ENCODE measurements around the gene SLC22A5.

Gene SLC22A5

DNA sequence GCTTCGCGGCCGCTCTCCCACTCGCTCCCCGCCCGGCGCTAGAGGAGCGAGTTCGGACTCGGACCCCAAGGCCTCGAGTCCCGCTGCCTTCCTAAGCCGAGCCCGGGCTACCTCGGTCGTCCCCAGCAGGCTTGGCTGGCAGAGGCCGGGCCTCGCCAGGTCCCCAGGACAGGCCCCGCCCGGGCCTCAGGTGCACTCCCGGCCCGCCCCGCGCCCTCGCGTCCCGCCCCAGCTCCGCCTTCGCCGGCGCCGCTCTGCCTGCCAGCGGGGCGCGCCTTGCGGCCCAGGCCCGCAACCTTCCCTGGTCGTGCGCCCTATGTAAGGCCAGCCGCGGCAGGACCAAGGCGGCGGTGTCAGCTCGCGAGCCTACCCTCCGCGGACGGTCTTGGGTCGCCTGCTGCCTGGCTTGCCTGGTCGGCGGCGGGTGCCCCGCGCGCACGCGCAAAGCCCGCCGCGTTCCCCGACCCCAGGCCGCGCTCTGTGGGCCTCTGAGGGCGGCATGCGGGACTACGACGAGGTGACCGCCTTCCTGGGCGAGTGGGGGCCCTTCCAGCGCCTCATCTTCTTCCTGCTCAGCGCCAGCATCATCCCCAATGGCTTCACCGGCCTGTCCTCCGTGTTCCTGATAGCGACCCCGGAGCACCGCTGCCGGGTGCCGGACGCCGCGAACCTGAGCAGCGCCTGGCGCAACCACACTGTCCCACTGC is at the start of gene SLC22A5:
SLC22A5 (plus strand) TSS at position 237 of the 707 bp plus-strand sequence; CDS start at position 500, 263 bp downstream.
- Mint-ChIP-seq H3K27me3 (no peaks in the 10 kb centered on the region), H3K27ac (peak within 1 kb of the TSS; percentile 67), H3K4me3 (peak within 1 kb of the TSS; percentile 85), H3K4me1 (peaks cover 15% of the 10 kb centered on the region), H3K36me3 (peaks cover under 1% of the 10 kb centered on the region), H3K9me3 (no peaks in the 10 kb centered on the region)
- ATAC-seq (ENCODE audit: low read depth) (peak; percentile 92), DNase-seq (ENCODE audit: low spot score in 2 of 2) (peak; percentile 66 to 78)

DNA sequence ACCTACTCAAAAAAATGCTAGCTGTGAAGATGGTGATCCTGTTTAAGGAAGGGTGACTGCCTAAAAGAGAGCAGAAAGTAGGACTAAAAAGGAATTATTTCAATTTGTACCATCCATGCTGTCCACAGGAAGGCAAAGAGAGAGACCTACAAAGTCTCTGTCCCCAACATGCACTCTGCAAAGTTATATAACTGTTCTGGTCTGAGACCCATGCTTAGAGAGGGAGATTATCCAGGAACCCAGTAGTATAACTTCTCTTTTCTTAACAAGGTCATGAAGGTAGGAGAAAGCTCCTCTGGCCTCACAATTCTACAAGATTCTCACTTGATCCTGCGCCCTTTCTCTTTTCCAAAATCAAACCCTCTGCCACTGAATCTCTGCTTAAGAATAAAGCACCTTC is 49.5 kb upstream of the SLC22A5 start:
- Mint-ChIP-seq H3K27ac (no peak overlapping the region), H3K4me3 (no peak overlapping the region), H3K4me1 (peaks cover 3% of the 10 kb centered on the region), H3K36me3 (peaks cover 13% of the 10 kb centered on the region), H3K27me3 (no peaks in the 10 kb centered on the region), H3K9me3 (no peaks in the 10 kb centered on the region)
- no peak for DNase-seq (ENCODE audit: low spot score in 2 of 2)
- no peak for ATAC-seq (ENCODE audit: low read depth)

DNA sequence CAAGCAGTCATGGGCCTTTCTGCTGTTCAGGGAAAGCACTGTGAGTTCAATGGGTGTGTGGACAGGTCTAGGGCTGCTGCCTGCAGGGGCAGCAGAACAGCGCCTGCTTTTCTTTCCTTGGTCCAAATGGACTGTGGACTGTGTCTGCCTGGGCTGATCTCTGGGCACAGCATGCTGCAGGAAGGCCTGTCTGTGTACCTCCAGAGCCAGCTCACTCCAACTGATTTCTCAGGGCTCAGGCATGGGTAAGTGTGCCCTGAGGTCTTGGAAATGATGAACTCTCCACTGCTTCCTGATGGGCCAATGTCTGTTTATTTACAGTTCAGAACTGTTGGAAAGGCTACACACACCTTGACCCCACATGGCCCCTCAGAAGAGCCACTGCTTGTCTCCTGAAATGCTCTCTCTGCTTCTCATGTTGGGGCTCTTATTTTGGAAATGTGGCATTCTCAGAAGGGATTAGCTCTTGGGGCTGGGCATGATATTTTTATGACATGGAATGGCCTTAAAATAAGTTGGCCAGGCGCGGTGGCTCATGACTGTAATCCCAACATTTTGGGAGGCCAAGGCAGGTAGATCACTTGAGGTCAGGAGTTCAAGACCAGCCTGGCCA is 48.3 kb upstream of the SLC22A5 start:
- Mint-ChIP-seq H3K4me1 (peaks cover 3% of the 10 kb centered on the region), H3K4me3 (no peak overlapping the region), H3K36me3 (peaks cover 13% of the 10 kb centered on the region), H3K9me3 (no peaks in the 10 kb centered on the region), H3K27ac (no peak overlapping the region), H3K27me3 (no peaks in the 10 kb centered on the region)
- ATAC-seq (ENCODE audit: low read depth) = no peak
- no peak for DNase-seq (ENCODE audit: low spot score in 2 of 2)

DNA sequence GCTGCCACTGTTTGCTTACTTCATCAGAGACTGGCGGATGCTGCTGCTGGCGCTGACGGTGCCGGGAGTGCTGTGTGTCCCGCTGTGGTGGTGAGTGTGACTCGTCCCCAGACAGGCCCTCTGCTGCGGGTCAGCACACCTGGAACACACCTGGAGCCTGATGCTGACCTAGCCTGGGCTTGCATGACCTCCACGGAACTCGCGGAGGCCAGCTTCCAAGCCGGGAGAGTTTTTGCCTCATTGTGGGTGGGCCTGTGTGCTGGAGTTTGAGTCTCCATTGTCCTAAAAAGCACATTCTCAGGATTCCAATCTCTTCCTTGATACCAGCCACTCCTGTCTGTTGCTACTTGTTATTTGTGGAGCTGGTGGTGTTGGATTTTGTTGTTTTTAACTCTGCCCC is 47.2 kb upstream of the SLC22A5 start:
- Mint-ChIP-seq H3K27ac (no peak overlapping the region), H3K36me3 (peaks cover 9% of the 10 kb centered on the region), H3K4me3 (no peak overlapping the region), H3K9me3 (no peaks in the 10 kb centered on the region), H3K27me3 (no peaks in the 10 kb centered on the region), H3K4me1 (peaks cover under 1% of the 10 kb centered on the region)
- no peak for ATAC-seq (ENCODE audit: low read depth)
- no peak for DNase-seq (ENCODE audit: low spot score in 2 of 2)

DNA sequence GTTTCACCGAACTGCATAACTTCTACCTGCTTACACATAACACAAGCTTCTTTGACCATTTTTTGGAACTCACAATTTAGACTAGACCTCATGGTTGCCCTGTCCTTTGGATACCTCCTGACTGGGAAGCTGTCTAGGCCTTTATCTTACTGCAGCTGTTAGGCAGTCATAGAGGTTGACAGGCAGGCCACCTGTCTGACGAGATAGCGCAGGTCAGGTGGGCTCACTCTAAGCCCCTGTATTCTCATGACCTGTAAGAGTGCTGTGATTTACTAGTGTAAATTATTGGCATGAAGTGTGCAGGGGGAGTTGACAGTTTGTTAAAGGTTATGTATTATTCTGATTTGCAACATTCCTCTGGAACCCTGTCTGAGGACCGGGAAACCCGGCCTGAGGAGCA is 46.3 kb upstream of the SLC22A5 start:
- Mint-ChIP-seq H3K9me3 (no peaks in the 10 kb centered on the region), H3K27me3 (no peaks in the 10 kb centered on the region), H3K4me1 (no peaks in the 10 kb centered on the region), H3K36me3 (peaks cover 10% of the 10 kb centered on the region), H3K27ac (no peak overlapping the region), H3K4me3 (no peak overlapping the region)
- ATAC-seq (ENCODE audit: low read depth) = no peak
- DNase-seq (ENCODE audit: low spot score in 2 of 2) = no peak

- H3K9me3 Mint-ChIP-seq = no peaks in the 10 kb centered on the region
- ATAC-seq (ENCODE audit: low read depth) (no peak), DNase-seq (ENCODE audit: low spot score in 2 of 2) (no peak)
- H3K27ac Mint-ChIP-seq = no peak overlapping the region
- no peaks in the 10 kb centered on the region for H3K4me1 Mint-ChIP-seq
- H3K4me3 Mint-ChIP-seq = no peak overlapping the region
- H3K27me3 Mint-ChIP-seq = no peaks in the 10 kb centered on the region
- peaks cover 10% of the 10 kb centered on the region for H3K36me3 Mint-ChIP-seq
Observed at GRCh38 chr5:132325691-132326090, 43.8 kb upstream of the SLC22A5 start.

GRCh38 chr5:132327252-132327955 is 42.1 kb upstream of the SLC22A5 start:
- ATAC-seq (ENCODE audit: low read depth) (no peak), DNase-seq (ENCODE audit: low spot score in 2 of 2) (no peak)
- Mint-ChIP-seq H3K4me1 (no peaks in the 10 kb centered on the region), H3K27ac (no peak overlapping the region), H3K4me3 (no peak overlapping the region), H3K9me3 (no peaks in the 10 kb centered on the region), H3K36me3 (peaks cover 13% of the 10 kb centered on the region), H3K27me3 (no peaks in the 10 kb centered on the region)

- DNase-seq (ENCODE audit: low spot score in 2 of 2) (no peak), ATAC-seq (ENCODE audit: low read depth) (peak; percentile 94)
- no peaks in the 10 kb centered on the region for H3K9me3 Mint-ChIP-seq
- H3K27me3 Mint-ChIP-seq = no peaks in the 10 kb centered on the region
- no peak overlapping the region for H3K4me3 Mint-ChIP-seq
- H3K27ac Mint-ChIP-seq = peak overlapping the region; percentile 84
- peaks cover 6% of the 10 kb centered on the region for H3K4me1 Mint-ChIP-seq
- peaks cover 17% of the 10 kb centered on the region for H3K36me3 Mint-ChIP-seq
Observed at GRCh38 chr5:132334812-132335211, 34.7 kb upstream of the SLC22A5 start.

- Mint-ChIP-seq H3K4me1 (peaks cover 6% of the 10 kb centered on the region), H3K27ac (peak overlapping the region; percentile 84), H3K9me3 (no peaks in the 10 kb centered on the region), H3K4me3 (no peak overlapping the region), H3K36me3 (peaks cover 21% of the 10 kb centered on the region), H3K27me3 (no peaks in the 10 kb centered on the region)
- DNase-seq (ENCODE audit: low spot score in 2 of 2) (no peak), ATAC-seq (ENCODE audit: low read depth) (no peak)
Observed at GRCh38 chr5:132335402-132335801, 34.1 kb upstream of the SLC22A5 start.

GRCh38 chr5:132339502-132339901 is 30.0 kb upstream of the SLC22A5 start:
- Mint-ChIP-seq H3K9me3 (no peaks in the 10 kb centered on the region), H3K4me3 (no peak overlapping the region), H3K4me1 (peaks cover 6% of the 10 kb centered on the region), H3K27me3 (no peaks in the 10 kb centered on the region), H3K36me3 (peaks cover 12% of the 10 kb centered on the region), H3K27ac (no peak overlapping the region)
- no peak for ATAC-seq (ENCODE audit: low read depth)
- no peak for DNase-seq (ENCODE audit: low spot score in 2 of 2)

DNA sequence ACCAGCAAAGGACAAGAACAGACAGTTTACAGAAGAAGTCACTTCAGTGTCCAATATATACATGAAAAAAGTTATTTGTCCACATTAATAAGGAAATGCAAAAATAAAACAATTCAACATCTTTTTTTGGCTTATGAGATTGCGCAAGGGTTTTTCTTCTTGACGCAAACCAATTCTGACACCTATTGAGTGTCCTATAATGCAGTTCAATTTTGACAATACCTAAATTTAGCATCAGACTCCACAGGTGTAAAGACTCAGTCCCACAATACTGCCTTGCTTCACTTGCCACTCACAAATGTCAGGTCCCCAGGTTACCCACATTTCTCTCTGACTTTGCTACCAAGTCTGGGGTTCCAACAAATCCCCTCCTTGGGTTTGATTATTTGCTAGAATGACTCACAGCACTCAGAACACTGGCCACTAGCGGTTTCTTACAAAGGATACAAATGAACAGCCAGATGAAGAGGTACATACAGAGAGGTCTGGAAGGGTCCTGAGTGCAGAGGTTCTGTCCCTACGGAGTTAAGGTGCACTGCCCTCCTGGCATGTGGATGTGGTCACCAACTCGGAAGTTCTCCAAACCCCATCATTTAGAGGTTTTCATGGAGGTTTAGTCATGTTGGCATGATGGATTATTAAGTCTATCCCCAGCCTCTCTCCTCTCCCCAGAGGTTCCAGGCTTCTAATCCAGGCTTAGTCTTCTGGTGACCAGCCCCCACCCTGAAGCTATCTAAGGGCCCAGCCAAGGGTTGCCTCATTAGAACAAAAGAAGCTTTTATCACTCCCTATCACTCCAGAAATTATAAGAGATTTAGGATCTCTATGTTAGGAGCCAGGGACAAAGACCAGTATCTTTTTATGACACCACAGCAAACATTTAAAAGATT is 27.0 kb upstream of the SLC22A5 start:
- Mint-ChIP-seq H3K36me3 (peaks cover 12% of the 10 kb centered on the region), H3K4me1 (no peaks in the 10 kb centered on the region), H3K27ac (no peak overlapping the region), H3K9me3 (peaks cover 1% of the 10 kb centered on the region), H3K4me3 (no peak overlapping the region), H3K27me3 (no peaks in the 10 kb centered on the region)
- DNase-seq (ENCODE audit: low spot score in 2 of 2) = no peak
- no peak for ATAC-seq (ENCODE audit: low read depth)

- no peaks in the 10 kb centered on the region for H3K4me1 Mint-ChIP-seq
- no peak overlapping the region for H3K27ac Mint-ChIP-seq
- peaks cover 21% of the 10 kb centered on the region for H3K36me3 Mint-ChIP-seq
- no peak overlapping the region for H3K4me3 Mint-ChIP-seq
- H3K27me3 Mint-ChIP-seq = no peaks in the 10 kb centered on the region
- ATAC-seq (ENCODE audit: low read depth) (no peak), DNase-seq (ENCODE audit: low spot score in 2 of 2) (no peak)
- H3K9me3 Mint-ChIP-seq = peaks cover 3% of the 10 kb centered on the region
Observed at GRCh38 chr5:132344775-132345514, 24.6 kb upstream of the SLC22A5 start.

DNA sequence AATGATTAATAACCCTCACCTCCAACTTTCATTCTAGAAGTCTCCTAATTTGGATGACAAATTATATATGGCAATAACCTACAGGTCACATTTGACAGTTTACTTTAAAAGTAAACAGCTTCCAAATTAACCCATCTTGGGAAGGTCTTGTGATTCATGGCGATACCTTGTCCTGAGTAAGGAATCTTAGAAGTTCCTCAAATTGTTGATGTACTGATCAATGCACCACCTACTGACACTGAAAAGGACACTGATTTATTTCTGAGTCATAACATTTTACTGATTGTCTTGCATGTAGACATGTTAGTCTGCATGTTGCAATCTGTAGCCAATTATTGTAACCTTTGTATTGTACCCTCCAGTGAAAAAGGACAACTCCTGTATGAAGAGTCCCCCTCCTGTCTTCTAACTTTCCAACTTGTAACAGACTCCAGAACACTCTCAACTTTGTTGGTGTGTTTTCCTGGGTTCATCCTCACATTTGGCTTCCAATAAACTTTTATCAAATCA is 16.0 kb upstream of the SLC22A5 start:
- Mint-ChIP-seq H3K9me3 (peaks cover 2% of the 10 kb centered on the region), H3K4me1 (peaks cover 9% of the 10 kb centered on the region), H3K27ac (no peak overlapping the region), H3K36me3 (peaks cover 29% of the 10 kb centered on the region), H3K4me3 (no peak overlapping the region), H3K27me3 (no peaks in the 10 kb centered on the region)
- ATAC-seq (ENCODE audit: low read depth) = no peak
- DNase-seq (ENCODE audit: low spot score in 2 of 2) = no peak
